Measurements from ENCODE around the gene ATOSA. TPM values are rescaled to one million over a fixed set of nuclear protein-coding genes. Genes with fewer than 3 reads are reported as not detected.

Gene ATOSA
- total RNA-seq, 1 experiment from 2014 or later, result 13.2 TPM

- Mint-ChIP-seq H3K4me1 (peaks cover 21% of the 10 kb centered on the region), H3K27ac (no peak overlapping the region), H3K9me3 (peaks cover 25% of the 10 kb centered on the region), H3K4me3 (no peak overlapping the region), H3K36me3 (0 out of 2 replicates have a peak, but pooled peaks cover 4% of the 10 kb centered on the region), H3K27me3 (ENCODE audit: low read depth) (no peaks in the 10 kb centered on the region)
- ChIA-PET POLR2A (no interaction called here), CTCF (no interaction called here)
- no peak for TF ChIP-seq SOX15 (CRISPR knock-in tag; IDR thresholded peaks at IDR 0.05)
- TF ChIP-seq GABPB1 (CRISPR knock-in tag; IDR thresholded peaks at IDR 0.05), result no peak
- TF ChIP-seq ZNF396 (CRISPR knock-in tag; IDR thresholded peaks at IDR 0.05; ENCODE audit: borderline replicate concordance), result no peak
- TF ChIP-seq E2F1 (CRISPR knock-in tag; IDR thresholded peaks at IDR 0.05), result no peak
- TF ChIP-seq SMAD3 (CRISPR knock-in tag; IDR thresholded peaks at IDR 0.05; ENCODE audit: borderline replicate concordance), result no peak
- ATAC-seq (no peak), DNase-seq (ENCODE audit: low spot score) (no peak)
Observed at GRCh38 chr15:52728899-52729298, 49.7 kb upstream of the ATOSA start.

GRCh38 chr15:52727815-52728214 is 48.6 kb upstream of the ATOSA start:
- CTCF ChIA-PET, result no interaction called here
- no peak overlapping the region for H3K27ac Mint-ChIP-seq

More at GRCh38 chr15:52727815-52728214, 48.6 kb upstream of the ATOSA start:
- H3K9me3 Mint-ChIP-seq, result peaks cover 25% of the 10 kb centered on the region
- H3K4me1 Mint-ChIP-seq, result peaks cover 10% of the 10 kb centered on the region
- no peak for TF ChIP-seq AFF4 (CRISPR knock-in tag; IDR thresholded peaks at IDR 0.05; ENCODE audit: borderline replicate concordance)
- no peak for TF ChIP-seq AR (CRISPR knock-in tag; IDR thresholded peaks at IDR 0.05)
- TF ChIP-seq ZMAT4 (CRISPR knock-in tag; IDR thresholded peaks at IDR 0.05), result no peak
- no peak for TF ChIP-seq TP53 (CRISPR knock-in tag; IDR thresholded peaks at IDR 0.05)
- TF ChIP-seq FOXK1 (CRISPR knock-in tag; IDR thresholded peaks at IDR 0.05), result no peak
- no peak for TF ChIP-seq ATF3 (CRISPR knock-in tag; conservative IDR thresholded peaks at IDR 0.05)
- no peak for TF ChIP-seq JAZF1 (CRISPR knock-in tag; IDR thresholded peaks at IDR 0.05)
- TF ChIP-seq IRF2 (CRISPR knock-in tag; IDR thresholded peaks at IDR 0.05; ENCODE audit: borderline replicate concordance, low read depth), result no peak
- TF ChIP-seq MYBL2 (CRISPR knock-in tag; IDR thresholded peaks at IDR 0.05), result no peak
- TF ChIP-seq CREB1 (CRISPR knock-in tag; IDR thresholded peaks at IDR 0.05), result no peak
- TF ChIP-seq ZBTB43 (CRISPR knock-in tag; IDR thresholded peaks at IDR 0.05), result no peak
- TF ChIP-seq ELF4 (CRISPR knock-in tag; IDR thresholded peaks at IDR 0.05; ENCODE audit: low read depth), result no peak
- TF ChIP-seq TEAD1 (CRISPR knock-in tag; IDR thresholded peaks at IDR 0.05), result no peak
- DNase-seq (ENCODE audit: low spot score) (no peak), ATAC-seq (no peak)
- POLR2A ChIA-PET, result no interaction called here
- no peaks in the 10 kb centered on the region for H3K27me3 Mint-ChIP-seq (ENCODE audit: low read depth)
- no peak overlapping the region for H3K4me3 Mint-ChIP-seq
- 0 out of 2 replicates have a peak, but pooled peaks cover 4% of the 10 kb centered on the region for H3K36me3 Mint-ChIP-seq
